CD4-positive, alpha-beta T cell treated with Interleukin-4 for 4 hours (primary cell): ENCODE results near the gene EEIG1.

ENCODE experiments used
- DNase-seq: peaks from one replicate; pipeline ENCODE4 v3.0.0-alpha.2; 2020

Gene EEIG1

GRCh38 chr9:127973169-127974000 lies 7.4 kb downstream of the EEIG1 start:
- DNase-seq = no peak

GRCh38 chr9:127972236-127972871 lies 8.4 kb downstream of the EEIG1 start:
- DNase-seq = no peak

DNA sequence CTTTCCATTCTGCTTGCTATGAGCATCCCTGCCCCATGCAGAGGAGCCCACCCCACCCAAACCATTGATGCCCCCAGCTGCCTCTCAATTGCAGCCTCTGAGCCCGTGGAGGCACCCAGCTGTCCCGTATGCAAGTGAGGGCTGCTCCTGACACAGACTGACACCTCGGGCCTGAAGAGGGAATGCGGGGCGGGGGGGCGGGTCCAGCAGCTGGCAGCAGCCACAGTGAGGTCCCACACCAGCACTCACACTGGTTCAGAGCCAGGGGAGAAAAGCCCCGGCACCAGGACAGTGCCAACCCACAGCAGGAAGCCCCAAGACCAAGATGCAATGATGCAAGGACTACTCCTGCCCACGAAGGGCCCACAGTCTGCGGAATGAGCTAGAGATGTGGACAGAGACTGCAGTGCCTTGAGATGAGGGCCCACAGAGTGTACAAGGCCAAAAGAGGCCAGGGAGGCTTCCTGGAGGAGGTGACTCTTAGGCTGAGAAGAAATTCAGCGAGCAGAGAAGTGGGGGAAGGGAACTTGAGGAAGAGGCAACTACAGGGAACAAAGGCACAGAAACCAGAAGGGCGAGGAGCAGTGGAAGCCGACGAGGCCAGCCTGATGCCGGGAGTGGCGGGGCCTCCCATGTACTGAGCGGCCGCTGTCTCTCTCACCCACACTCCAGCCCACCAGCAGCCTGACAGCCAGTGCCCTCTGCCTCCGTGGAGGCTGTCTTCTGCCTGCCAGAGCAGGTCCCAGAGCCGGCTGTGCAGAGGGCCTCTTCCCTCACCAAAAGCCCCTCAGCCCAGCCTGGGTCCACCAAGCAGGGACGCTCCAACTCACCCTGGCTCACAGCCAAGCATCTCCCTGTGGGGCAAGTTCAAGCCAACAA lies 9.2 kb downstream of the EEIG1 start:
- DNase-seq = no peak

DNA sequence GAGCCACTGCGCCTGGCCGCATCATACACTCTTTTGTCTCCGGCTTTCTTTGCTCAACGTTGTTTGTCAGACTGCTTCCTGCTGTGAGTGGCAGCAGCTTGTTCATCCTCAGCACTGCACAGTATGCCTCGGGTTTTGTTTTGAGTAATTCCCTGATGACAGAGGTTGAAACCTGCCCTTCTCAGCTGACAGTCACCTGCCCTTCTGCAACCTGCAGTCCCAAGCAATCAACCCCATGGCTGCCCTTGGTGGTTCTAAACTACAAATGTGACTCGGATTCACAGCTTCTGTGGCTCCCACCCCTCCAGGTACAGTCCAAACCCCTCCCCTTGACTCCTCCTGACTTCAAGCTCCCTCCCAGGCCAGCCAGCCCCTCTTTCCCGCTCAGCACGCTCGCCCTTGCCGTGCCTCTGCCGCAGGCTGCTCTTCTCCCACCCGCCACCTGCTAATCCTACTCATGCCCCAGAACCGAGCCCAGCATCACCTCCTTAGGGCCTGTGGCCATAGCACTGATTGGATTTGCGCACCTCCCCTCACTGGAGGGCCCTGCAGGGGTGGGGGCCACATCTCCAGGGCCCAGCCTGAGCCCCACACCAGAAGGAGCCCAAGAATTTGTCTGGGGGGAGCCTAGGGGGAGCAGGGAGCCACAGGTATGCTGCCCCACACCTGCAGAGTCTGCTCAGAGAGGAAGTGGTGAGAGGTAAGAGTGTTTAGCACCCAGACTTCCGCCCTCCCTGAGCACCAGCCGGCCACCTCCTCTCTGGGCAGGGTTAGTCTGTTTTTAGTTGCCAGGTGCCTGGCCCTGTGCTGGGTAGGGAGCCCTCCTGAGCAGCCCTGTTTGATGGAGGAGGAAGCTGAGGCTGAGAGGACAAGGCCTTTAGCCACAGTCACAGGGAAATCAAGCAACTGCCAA lies 10.1 kb downstream of the EEIG1 start:
- peak; percentile 80 for DNase-seq

DNA sequence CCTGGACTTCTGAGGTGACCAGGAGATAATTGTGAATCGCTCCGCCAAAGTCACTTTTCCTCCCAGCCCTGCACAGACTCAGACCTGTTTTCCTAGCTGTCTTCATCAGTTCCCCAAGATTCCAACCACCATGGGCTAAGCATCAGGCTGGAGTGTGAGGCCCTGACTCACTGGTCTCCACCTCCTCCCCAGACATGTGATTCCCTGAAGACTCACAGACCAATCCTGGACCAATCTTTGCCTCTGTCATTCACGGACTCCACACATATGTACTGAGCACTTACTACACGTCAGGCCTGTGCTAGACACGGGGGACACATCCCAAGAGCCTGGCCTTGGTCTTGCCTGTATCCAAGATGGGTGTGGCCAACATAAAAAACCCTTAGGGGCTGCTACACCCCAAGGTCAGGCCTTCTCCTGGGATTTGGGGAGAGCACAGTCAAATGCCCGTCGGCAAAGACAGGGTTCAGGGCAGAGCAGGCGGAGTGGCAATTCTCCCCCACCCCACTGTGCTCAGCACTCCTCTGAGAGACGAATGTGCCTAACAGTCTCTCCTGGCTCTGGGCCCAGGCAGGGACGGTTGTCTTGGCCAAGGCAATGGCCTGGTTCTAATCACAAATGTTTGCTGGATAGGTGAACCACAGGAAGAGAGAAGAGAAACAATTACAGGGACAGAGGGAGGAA lies 11.9 kb downstream of the EEIG1 start:
- no peak for DNase-seq

- DNase-seq = no peak
Measured at GRCh38 chr9:127968042-127968441, 12.7 kb downstream of the EEIG1 start.

DNA sequence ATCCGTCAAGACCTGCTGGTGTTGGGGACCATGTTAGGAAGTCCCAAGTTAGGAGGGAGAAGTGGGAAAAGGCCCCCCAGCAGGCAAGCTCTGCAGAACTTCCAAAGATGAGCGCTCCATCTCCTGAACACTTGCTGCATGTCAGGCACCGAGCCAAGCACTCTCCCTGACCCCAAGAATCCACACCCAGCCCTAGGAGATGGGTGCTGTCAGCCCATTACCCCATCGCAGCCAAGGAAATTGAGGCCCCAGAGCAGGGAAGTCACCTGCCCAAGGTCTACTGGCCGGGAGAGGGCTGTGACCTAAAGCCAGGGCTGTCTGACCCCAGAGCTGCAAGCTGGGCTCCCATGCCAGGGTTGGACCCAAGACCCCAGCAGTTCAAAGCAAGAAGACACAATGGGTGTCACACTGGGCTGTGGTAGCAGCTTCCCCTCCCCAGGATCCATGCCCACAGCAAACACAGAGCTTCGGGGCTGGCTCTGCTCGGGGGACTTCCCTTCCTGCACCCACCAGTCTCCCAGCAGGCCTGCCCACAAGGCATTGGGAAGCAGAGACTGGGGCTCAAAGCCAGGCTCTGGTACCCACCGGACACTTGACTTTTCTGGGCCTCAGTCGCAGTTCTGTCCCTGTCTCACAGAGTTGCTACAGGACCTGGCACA lies 13.5 kb downstream of the EEIG1 start:
- no peak for DNase-seq

- no peak for DNase-seq
Measured at GRCh38 chr9:127966416-127967150, 14.2 kb downstream of the EEIG1 start.

DNA sequence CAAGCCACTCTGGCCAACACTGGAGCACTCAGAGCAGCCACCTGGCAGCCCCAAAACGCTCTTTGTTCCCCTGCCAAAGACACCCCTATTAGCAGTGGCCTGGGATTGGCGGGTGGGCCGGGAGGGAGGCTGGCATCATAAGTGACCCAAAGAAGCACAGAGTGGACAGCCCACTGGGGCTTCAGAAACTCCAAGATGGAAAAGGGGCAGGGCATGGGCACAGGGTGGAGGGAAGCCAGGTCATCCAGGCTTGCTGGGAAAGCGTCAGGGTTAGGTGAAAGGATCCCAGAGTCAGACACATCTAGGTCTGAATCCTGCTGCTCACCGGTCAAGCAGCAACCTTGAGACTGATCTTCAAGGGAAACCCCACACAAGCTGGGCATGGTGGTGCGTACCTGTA lies 14.8 kb downstream of the EEIG1 start:
- no peak for DNase-seq

- DNase-seq = no peak
Measured at GRCh38 chr9:127963359-127964064, 17.3 kb downstream of the EEIG1 start.

DNA sequence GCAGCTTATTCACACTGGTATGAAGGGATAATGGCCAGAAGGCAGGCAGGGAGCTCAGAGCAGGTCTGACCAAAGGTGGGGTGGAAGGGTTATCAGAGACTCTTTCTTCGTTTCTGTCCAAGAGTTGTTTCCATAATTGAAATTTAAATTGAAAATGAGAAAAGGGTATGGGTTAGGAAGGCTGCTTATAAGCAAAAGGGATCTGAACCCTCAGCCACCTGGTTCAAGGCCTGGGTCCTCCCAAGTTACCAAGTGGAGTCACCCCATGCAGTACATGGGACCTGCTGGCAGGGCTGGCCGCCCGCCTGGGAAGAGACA lies 17.8 kb downstream of the EEIG1 start:
- no peak for DNase-seq

DNA sequence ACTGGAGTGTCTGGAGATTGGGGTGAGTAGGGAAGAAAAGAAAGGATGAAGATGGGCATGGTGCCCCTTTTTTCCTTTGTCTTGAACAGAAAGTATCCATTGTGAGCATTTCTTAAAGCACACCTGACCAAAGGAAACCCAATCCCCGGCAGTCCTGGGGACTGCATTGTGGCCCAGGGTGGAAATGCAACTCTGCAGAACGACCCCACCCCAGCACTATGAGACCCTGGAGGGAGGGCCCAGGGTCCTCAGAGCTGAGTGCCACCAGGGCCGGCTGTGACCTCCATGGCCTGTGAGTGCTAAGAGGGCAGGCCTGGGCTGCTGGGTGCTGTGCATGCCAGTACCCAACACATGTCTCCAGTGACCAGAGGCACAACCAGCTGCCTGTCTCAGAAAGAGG lies 18.5 kb downstream of the EEIG1 start:
- no peak for DNase-seq

DNA sequence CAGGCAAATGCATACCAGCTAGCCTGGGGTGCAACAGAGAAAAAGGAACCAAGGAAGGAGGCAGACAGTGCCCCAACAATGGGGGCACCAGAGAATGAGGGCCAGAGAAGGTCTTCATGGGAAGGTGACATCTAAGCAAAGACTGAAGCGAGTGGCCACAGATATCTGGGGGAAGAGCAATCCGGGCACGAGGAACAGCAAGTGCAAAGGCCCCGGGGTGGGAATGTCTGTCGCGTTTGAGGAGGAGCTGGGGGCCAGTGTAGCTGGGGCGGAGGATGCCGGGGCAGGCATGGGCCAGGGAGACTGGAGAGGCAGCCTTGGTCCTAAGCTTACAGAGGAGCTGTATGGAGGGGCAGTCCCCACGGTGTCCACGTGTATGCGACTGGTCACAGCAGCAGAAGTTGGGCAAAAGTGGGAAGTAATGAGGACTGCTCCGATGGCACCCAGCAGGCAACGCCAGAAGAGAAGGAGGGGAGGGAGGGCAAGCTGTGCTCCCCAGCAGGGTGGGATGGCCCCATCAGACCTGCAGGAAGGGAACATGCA lies 19.1 kb downstream of the EEIG1 start:
- DNase-seq = no peak

- no peak for DNase-seq
Measured at GRCh38 chr9:127961155-127961490, 19.7 kb downstream of the EEIG1 start.

GRCh38 chr9:127960410-127961154 lies 20.2 kb downstream of the EEIG1 start:
- DNase-seq = no peak

- DNase-seq = no peak
Measured at GRCh38 chr9:127959841-127960409, 20.9 kb downstream of the EEIG1 start.

- no peak for DNase-seq
Measured at GRCh38 chr9:127959398-127959797, 21.4 kb downstream of the EEIG1 start.

GRCh38 chr9:127958728-127959127 lies 22.1 kb downstream of the EEIG1 start:
- DNase-seq = no peak
